Measurements from ENCODE around the gene APOBEC2. TPM values are rescaled to one million over a fixed set of nuclear protein-coding genes. Genes with fewer than 3 reads are reported as not detected.

The APOBEC2 gene
- polyA plus RNA-seq, 1 donor, result 433 TPM

- no peak for DNase-seq
These were observed 38.1 kb downstream of the APOBEC2 start for GRCh38 chr6:41090841-41091761.

GRCh38 chr6:41092421-41093140, 39.6 kb downstream of the APOBEC2 start:
- DNase-seq, result no peak

- DNase-seq, result no peak
These were observed 40.7 kb downstream of the APOBEC2 start for GRCh38 chr6:41093729-41094128.

DNA sequence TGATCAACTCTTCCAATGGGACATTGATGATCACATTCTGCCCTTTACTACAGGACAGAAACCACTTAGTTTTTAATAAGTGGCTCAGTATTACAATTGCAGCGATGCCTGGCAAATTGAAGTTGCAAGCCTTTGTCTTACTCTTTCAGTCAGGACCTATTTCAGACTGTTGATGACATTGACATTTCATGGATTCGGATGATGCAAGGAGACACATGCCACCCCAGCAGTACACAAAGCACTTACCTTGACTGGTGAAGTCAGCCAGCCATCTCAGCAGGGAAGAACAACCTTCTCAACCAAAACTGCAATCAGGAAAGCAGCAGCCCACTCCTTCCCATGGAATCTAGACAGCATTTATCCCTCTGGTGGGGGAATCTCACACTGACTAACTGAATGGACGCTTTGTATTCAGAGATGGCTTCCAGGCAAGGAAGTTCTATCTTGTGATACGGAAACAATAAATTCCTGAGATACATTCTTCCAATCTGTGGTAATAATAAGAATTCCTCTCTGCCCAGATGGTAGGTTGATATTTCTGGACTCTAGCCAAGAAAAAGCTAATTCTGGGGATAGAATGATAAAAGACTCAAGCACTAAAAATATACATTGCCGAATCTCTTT, 44.6 kb downstream of the APOBEC2 start:
- no peak for DNase-seq

DNA sequence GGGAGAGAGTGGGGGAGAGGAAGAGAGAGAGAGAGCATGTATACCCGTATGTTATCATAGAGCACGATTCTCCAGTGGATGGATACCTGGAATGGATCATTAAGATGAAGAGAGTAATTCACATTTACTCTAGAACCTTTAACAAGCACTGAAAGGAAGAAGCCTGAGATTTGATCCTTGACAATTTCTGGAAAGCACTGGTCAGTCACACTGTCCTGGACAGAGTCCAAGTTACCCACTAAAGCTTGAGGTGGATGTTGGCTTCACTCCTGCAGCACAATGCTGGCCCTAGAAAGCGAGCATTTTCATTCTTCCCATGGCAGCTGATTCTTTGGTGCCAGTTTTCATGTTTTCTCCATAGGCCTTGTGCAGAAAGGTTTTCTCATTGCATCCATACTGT, 45.4 kb downstream of the APOBEC2 start:
- no peak for DNase-seq

GRCh38 chr6:41100871-41101287, 47.9 kb downstream of the APOBEC2 start:
- no peak for DNase-seq

- DNase-seq, result no peak
These were observed 50.8 kb downstream of the APOBEC2 start for GRCh38 chr6:41103847-41104246.

- DNase-seq, result no peak
These were observed 58.0 kb downstream of the APOBEC2 start for GRCh38 chr6:41111017-41111416.

Other genes starting within 250 kb of the APOBEC2 start
- 4.1 TPM for gene UNC5CL, start 14.0 kb upstream of the APOBEC2 start, polyA plus RNA-seq (ENCODE audit: insufficient read length)
- 0.93 TPM for gene TSPO2, start 10.7 kb upstream of the APOBEC2 start, polyA plus RNA-seq (ENCODE audit: insufficient read length)
- 19.1 TPM for gene OARD1, start 19.2 kb downstream of the APOBEC2 start, polyA plus RNA-seq (ENCODE audit: insufficient read length)
- gene NFYA, start 19.8 kb downstream of the APOBEC2 start, polyA plus RNA-seq (ENCODE audit: insufficient read length), result 26.7 TPM
- gene TREML1, start 101.1 kb downstream of the APOBEC2 start, polyA plus RNA-seq (ENCODE audit: insufficient read length), result 0.39 TPM
- 8.4 TPM for gene TREM2, start 109.9 kb downstream of the APOBEC2 start, polyA plus RNA-seq (ENCODE audit: insufficient read length)
- gene TREML2, start 147.9 kb downstream of the APOBEC2 start, polyA plus RNA-seq (ENCODE audit: insufficient read length), result 0.08 TPM
- not detected for gene TREML4, start 175.1 kb downstream of the APOBEC2 start, polyA plus RNA-seq (ENCODE audit: insufficient read length)
- gene TREM1, start 233.5 kb downstream of the APOBEC2 start, polyA plus RNA-seq (ENCODE audit: insufficient read length), result 0.46 TPM